ENCODE measurements around the gene CCNO.

- no peak for TF ChIP-seq CTCF (IDR thresholded peaks at IDR 0.05)
- TF ChIP-seq POLR2A (IDR thresholded peaks at IDR 0.05): no peak
- TF ChIP-seq POLR2AphosphoS5 (IDR thresholded peaks at IDR 0.05): no peak
- TF ChIP-seq EP300 (IDR thresholded peaks at IDR 0.05): no peak
Observed at GRCh38 chr5:55278778-55279177, 45.4 kb upstream of the CCNO start.

Measured in sigmoid colon (tissue), 4 donors.